ENCODE data around the gene BCL10.

BCL10 gene

DNA sequence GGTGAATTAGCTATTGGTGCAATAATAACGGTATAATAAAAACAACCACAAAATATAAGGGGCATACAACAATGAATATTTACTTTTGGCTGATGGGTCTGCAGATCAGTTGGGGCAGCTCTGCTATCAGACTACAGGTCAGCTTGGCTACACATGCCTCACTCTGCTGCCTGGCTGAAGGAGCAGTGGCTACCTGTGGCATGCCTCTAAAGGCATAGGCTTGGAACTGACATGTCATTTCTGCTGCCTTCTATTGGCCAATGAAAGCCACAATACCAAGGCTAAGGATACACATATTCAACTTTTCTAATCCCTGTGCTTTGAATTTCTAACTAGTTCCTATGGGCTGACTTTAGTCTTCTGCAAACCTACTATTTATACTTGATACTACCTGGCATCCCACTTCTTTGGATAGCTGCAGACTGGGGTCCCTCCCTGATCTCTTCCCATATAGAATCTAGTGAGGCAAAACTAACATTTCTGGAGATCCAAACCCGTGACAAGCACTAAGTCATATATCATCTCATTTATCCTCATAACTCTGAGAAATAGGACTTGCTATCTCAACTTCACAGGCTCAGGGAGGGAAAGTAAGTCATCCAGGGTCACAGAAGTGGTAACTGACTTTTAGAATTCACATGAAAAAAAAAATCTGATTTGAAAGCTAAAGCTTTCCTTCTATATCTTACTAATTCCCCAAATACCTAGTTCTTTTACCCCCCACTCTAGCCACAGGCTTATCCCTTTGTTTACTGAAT lies 56.4 kb downstream of the BCL10 start:
- DNase-seq, result no peak

DNA sequence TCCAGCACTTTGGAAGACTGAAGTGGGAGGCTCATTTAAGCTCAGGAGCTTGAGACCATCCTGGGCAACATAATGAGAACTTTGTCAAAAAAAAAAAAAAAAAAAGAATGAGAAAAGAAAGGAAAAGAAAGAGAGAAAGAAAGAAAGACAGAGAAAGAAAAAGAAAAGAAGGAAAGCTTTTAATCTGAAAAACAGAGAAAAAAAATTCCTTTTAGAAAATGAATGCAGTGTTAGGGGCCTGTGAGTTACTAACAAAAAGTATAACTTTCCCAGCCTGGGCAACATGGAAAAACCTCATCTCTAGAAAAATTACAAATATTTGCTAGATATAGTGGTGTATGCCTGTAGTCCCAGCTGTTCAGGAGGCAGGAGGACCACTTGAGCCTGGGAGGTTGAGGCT lies 59.7 kb downstream of the BCL10 start:
- no peak for DNase-seq
